HUES6 (cell line): Measurements from ENCODE around the gene THRAP3.
A peak's percentile ranks its signal among the peaks of the same experiment; 100 is the strongest.

Experiments used
- H3K27ac ChIP-seq: 2 replicates; pipeline ENCODE4 v1.7.0; 2013; ENCODE audit warnings: low read depth, mild to moderate bottlenecking, low read length, inconsistent platforms
- H3K27me3 ChIP-seq: 2 replicates; pipeline ENCODE4 v1.6.1; 2013; ENCODE audit warnings: low read length; ENCODE audit not compliant: control insufficient read depth, insufficient read depth
- H3K36me3 ChIP-seq: 2 replicates; pipeline ENCODE4 v1.6.1; 2013; ENCODE audit warnings: low read length; ENCODE audit not compliant: control insufficient read depth, insufficient read depth
- H3K4me1 ChIP-seq: 2 replicates; pipeline ENCODE4 v1.6.1; 2013; ENCODE audit warnings: low read length; ENCODE audit not compliant: control insufficient read depth, insufficient read depth
- H3K4me3 ChIP-seq: 2 replicates; pipeline ENCODE4 v1.5.1; 2013; ENCODE audit warnings: low read depth, low read length
- H3K9ac ChIP-seq: one replicate; pipeline ENCODE4 v1.6.1; 2013; ENCODE audit warnings: mild to moderate bottlenecking, low read length
- H3K9me3 ChIP-seq: 2 replicates; pipeline ENCODE4 v1.6.1; 2013; ENCODE audit warnings: low read depth, low read length; ENCODE audit not compliant: control insufficient read depth, insufficient read depth

Gene THRAP3

GRCh38 chr1:36322041-36322785 lies 98.0 kb downstream of the THRAP3 start:
- Histone ChIP-seq H3K27me3 (peaks cover 38% of the 10 kb centered on the region), H3K9ac (peak overlapping the region; percentile 62), H3K4me1 (peaks cover 28% of the 10 kb centered on the region), H3K4me3 (peak overlapping the region; percentile 68), H3K27ac (no peak overlapping the region), H3K9me3 (no peaks in the 10 kb centered on the region), H3K36me3 (0 out of 2 replicates have a peak, but pooled peaks cover 4% of the 10 kb centered on the region)

GRCh38 chr1:36322786-36323635 lies 98.8 kb downstream of the THRAP3 start:
- peaks cover 38% of the 10 kb centered on the region for H3K27me3 ChIP-seq
- H3K36me3 ChIP-seq: 0 out of 2 replicates have a peak, but pooled peaks cover 2% of the 10 kb centered on the region
- peak overlapping the region; percentile 68 for H3K4me3 ChIP-seq
- no peak overlapping the region; the same call in 1 of the 2 replicates for H3K27ac ChIP-seq
- H3K9ac ChIP-seq: peak overlapping the region; percentile 77
- no peaks in the 10 kb centered on the region for H3K9me3 ChIP-seq
- H3K4me1 ChIP-seq: peaks cover 28% of the 10 kb centered on the region

GRCh38 chr1:36323636-36324352 lies 99.6 kb downstream of the THRAP3 start, which contains the start of gene EVA1B:
Gene EVA1B (minus strand): TSS chr1:36323645. CDS start chr1:36323037, 608 bp downstream.
- peaks cover 38% of the 10 kb centered on the region for H3K27me3 ChIP-seq
- no peak within 1 kb of the TSS; the same call in 1 of the 2 replicates for H3K27ac ChIP-seq
- peak within 1 kb of the TSS; percentile 77 for H3K9ac ChIP-seq
- H3K4me3 ChIP-seq: peak within 1 kb of the TSS; percentile 68
- H3K4me1 ChIP-seq: peaks cover 28% of the 10 kb centered on the region
- no peaks in the 10 kb centered on the region for H3K36me3 ChIP-seq
- no peaks in the 10 kb centered on the region for H3K9me3 ChIP-seq

- Histone ChIP-seq H3K4me1 (peaks cover 28% of the 10 kb centered on the region), H3K9me3 (no peaks in the 10 kb centered on the region), H3K27ac (no peak overlapping the region; the same call in 1 of the 2 replicates), H3K36me3 (no peaks in the 10 kb centered on the region), H3K4me3 (peak overlapping the region; percentile 68), H3K27me3 (peaks cover 37% of the 10 kb centered on the region), H3K9ac (peak overlapping the region; percentile 54)
Observed at GRCh38 chr1:36324353-36324703, 100.1 kb downstream of the THRAP3 start.

GRCh38 chr1:36326499-36326898 lies 102.3 kb downstream of the THRAP3 start:
- no peaks in the 10 kb centered on the region for H3K9me3 ChIP-seq
- H3K4me1 ChIP-seq: peaks cover 19% of the 10 kb centered on the region
- no peak overlapping the region for H3K27ac ChIP-seq
- peaks cover 27% of the 10 kb centered on the region for H3K27me3 ChIP-seq
- no peak overlapping the region for H3K9ac ChIP-seq
- H3K4me3 ChIP-seq: no peak overlapping the region
- no peaks in the 10 kb centered on the region for H3K36me3 ChIP-seq

- H3K4me1 ChIP-seq: peaks cover 11% of the 10 kb centered on the region
- H3K27ac ChIP-seq: no peak overlapping the region
- no peak overlapping the region for H3K4me3 ChIP-seq
- H3K9me3 ChIP-seq: no peaks in the 10 kb centered on the region
- peaks cover 23% of the 10 kb centered on the region for H3K27me3 ChIP-seq
- no peak overlapping the region for H3K9ac ChIP-seq
- H3K36me3 ChIP-seq: no peaks in the 10 kb centered on the region
Observed at GRCh38 chr1:36327421-36328087, 103.3 kb downstream of the THRAP3 start.

- Histone ChIP-seq H3K4me1 (peaks cover 11% of the 10 kb centered on the region), H3K9me3 (no peaks in the 10 kb centered on the region), H3K27ac (no peak overlapping the region), H3K36me3 (no peaks in the 10 kb centered on the region), H3K9ac (no peak overlapping the region), H3K27me3 (peaks cover 17% of the 10 kb centered on the region), H3K4me3 (no peak overlapping the region)
Observed at GRCh38 chr1:36328088-36328480, 103.8 kb downstream of the THRAP3 start.

- no peak overlapping the region for H3K27ac ChIP-seq
- no peak overlapping the region for H3K4me3 ChIP-seq
- no peaks in the 10 kb centered on the region for H3K9me3 ChIP-seq
- peaks cover 16% of the 10 kb centered on the region for H3K27me3 ChIP-seq
- peaks cover 11% of the 10 kb centered on the region for H3K4me1 ChIP-seq
- no peak overlapping the region for H3K9ac ChIP-seq
- H3K36me3 ChIP-seq: no peaks in the 10 kb centered on the region
Observed at GRCh38 chr1:36328713-36329112, 104.5 kb downstream of the THRAP3 start.

- no peak overlapping the region for H3K27ac ChIP-seq
- no peaks in the 10 kb centered on the region for H3K9me3 ChIP-seq
- no peak overlapping the region for H3K4me3 ChIP-seq
- no peaks in the 10 kb centered on the region for H3K36me3 ChIP-seq
- H3K4me1 ChIP-seq: no peaks in the 10 kb centered on the region
- no peak overlapping the region for H3K9ac ChIP-seq
- H3K27me3 ChIP-seq: peaks cover 8% of the 10 kb centered on the region; the same call in 1 of the 2 replicates
Observed at GRCh38 chr1:36329817-36330216, 105.6 kb downstream of the THRAP3 start.

- Histone ChIP-seq H3K36me3 (no peaks in the 10 kb centered on the region), H3K4me3 (no peak overlapping the region), H3K4me1 (no peaks in the 10 kb centered on the region), H3K9me3 (no peaks in the 10 kb centered on the region), H3K27ac (no peak overlapping the region), H3K9ac (no peak overlapping the region), H3K27me3 (peaks cover 8% of the 10 kb centered on the region; the same call in 1 of the 2 replicates)
Observed at GRCh38 chr1:36330940-36331339, 106.7 kb downstream of the THRAP3 start.
